ENCODE data around the gene LIN7B.

- TF ChIP-seq YY1 (IDR thresholded peaks at IDR 0.05; ENCODE audit: insufficient read depth, insufficient read length) (no peak), ZNF274 (IDR thresholded peaks at IDR 0.05; ENCODE audit: low read depth, low read length) (no peak), SUZ12 (IDR thresholded peaks at IDR 0.05; ENCODE audit: extremely low read depth, insufficient read depth, insufficient read length) (no peak)
These were observed 2.4 kb downstream of the LIN7B start for GRCh38 chr19:49116544-49116943.

All from NT2/D1 (cell line).